Measurements from ENCODE around the gene MIEF1.

The MIEF1 gene

DNA sequence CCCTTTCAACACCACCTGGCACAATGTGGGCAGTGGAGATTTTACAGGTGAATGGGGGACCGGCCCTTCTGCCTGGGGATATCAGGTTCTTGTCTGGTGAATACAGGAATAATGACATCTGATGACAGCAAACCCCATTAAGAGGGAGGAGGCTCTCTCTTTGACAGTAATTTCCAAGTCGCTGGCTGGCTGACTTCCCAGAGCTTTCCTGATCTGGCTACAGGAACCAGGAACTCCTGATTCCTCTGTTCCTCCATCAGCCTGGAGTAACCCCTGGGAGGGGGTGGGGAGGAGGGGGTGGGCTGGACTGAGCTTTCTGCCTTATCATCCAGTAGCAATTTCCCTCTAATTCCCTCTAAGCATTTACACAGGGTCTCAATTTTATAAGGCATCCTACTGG is 3.7 kb upstream of the MIEF1 start:
- Histone ChIP-seq H3K9ac (ENCODE audit: low read depth, low read length, poor library complexity) (no peak overlapping the region), H3K36me3 (replicated peaks in 1 of 2; ENCODE audit: control insufficient read depth in 2 of 2, insufficient read depth in 2 of 2, low read length in 2 of 2) (peaks cover 0 to under 1% of the 10 kb centered on the region in 2 donors), H3K79me1 (ENCODE audit: low read depth, low read length) (peaks cover 6% of the 10 kb centered on the region), H3K4me2 (ENCODE audit: insufficient read depth, low read length, poor library complexity, severe bottlenecking) (no peak overlapping the region), H2AFZ (ENCODE audit: low read length) (peak overlapping the region; percentile 69), H2AK5ac (ENCODE audit: low read depth, low read length) (no peak overlapping the region), H3K4me1 (ENCODE audit: control insufficient read depth in 2 of 2, insufficient read depth in 1 of 2, low read depth in 1 of 2, low read length in 2 of 2) (peaks cover 16 to 20% of the 10 kb centered on the region in 2 donors), H3K9me3 (replicated peaks in 1 of 2; ENCODE audit: control insufficient read depth in 2 of 2, insufficient read depth in 1 of 2, low read depth in 1 of 2, low read length in 2 of 2) (no peaks in the 10 kb centered on the region), H3K27me3 (ENCODE audit: control insufficient read depth in 3 of 3, insufficient read depth in 3 of 3, low read depth in 1 of 3, low read length in 3 of 3) (no peaks in the 10 kb centered on the region), H3K27ac (replicated peaks; ENCODE audit: low read length) (no peak overlapping the region), H4K91ac (ENCODE audit: low read depth, low read length, poor library complexity) (no peak overlapping the region), H2BK120ac (ENCODE audit: low read depth, low read length) (no peak overlapping the region), H3K4me3 (ENCODE audit: low read length in 2 of 2) (no peak overlapping the region), H2BK12ac (ENCODE audit: low read length) (no peak overlapping the region), H4K8ac (ENCODE audit: low read depth, low read length) (no peak overlapping the region), H3K14ac (ENCODE audit: low read length) (no peak overlapping the region), H3K23ac (ENCODE audit: low read depth, low read length, poor library complexity) (no peak overlapping the region), H2BK15ac (ENCODE audit: low read length) (no peak overlapping the region), H3K18ac (ENCODE audit: low read length) (no peak overlapping the region), H3K4ac (ENCODE audit: low read length) (no peak overlapping the region), H2BK5ac (ENCODE audit: low read length) (no peak overlapping the region)
- no CpG with 5 or more reads among the region's 2 CpGs for WGBS, 2 donors (ENCODE audit: extremely low coverage in 2 of 2, insufficient read length in 2 of 2, insufficient replicate concordance in 1 of 2)
- DNase-seq (ENCODE audit: low spot score): no peak

DNA sequence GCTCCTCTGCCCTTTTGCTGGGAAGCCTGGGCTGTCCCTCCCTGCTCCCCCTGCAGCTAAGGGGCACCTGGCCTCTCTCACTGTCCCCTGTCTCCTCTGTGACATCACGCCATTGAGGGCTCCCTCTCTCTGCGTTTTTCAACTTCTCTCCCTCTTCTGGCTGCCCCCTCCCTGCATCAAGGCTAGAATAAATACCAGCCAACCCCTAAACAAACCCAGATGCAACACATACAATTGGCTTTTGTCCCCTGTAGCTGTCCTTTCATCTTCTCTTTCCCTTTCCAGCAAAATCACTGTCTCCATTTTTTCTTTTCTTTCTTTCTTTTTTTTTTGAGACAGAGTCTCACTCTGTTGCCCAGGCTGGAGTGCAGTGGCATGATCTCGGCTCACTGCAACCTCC is 3.3 kb upstream of the MIEF1 start:
- H3K9me3 ChIP-seq (replicated peaks in 1 of 2; ENCODE audit: control insufficient read depth in 2 of 2, insufficient read depth in 1 of 2, low read depth in 1 of 2, low read length in 2 of 2): no peaks in the 10 kb centered on the region
- no peaks in the 10 kb centered on the region for H3K27me3 ChIP-seq (ENCODE audit: control insufficient read depth in 3 of 3, insufficient read depth in 3 of 3, low read depth in 1 of 3, low read length in 3 of 3)
- peaks cover 2 to 5% of the 10 kb centered on the region in 2 donors for H3K36me3 ChIP-seq (replicated peaks in 1 of 2; ENCODE audit: control insufficient read depth in 2 of 2, insufficient read depth in 2 of 2, low read length in 2 of 2)
- DNase-seq (ENCODE audit: low spot score): no peak
- H3K79me1 ChIP-seq (ENCODE audit: low read depth, low read length): peaks cover 6% of the 10 kb centered on the region
- H3K4ac ChIP-seq (ENCODE audit: low read length): no peak overlapping the region
- no peak overlapping the region for H2BK120ac ChIP-seq (ENCODE audit: low read depth, low read length)
- no peak overlapping the region for H3K4me3 ChIP-seq (ENCODE audit: low read length in 2 of 2)
- peaks cover 16 to 20% of the 10 kb centered on the region in 2 donors for H3K4me1 ChIP-seq (ENCODE audit: control insufficient read depth in 2 of 2, insufficient read depth in 1 of 2, low read depth in 1 of 2, low read length in 2 of 2)
- no peak overlapping the region for H2BK12ac ChIP-seq (ENCODE audit: low read length)
- no peak overlapping the region for H4K8ac ChIP-seq (ENCODE audit: low read depth, low read length)
- H3K23ac ChIP-seq (ENCODE audit: low read depth, low read length, poor library complexity): no peak overlapping the region
- H4K91ac ChIP-seq (ENCODE audit: low read depth, low read length, poor library complexity): no peak overlapping the region
- no peak overlapping the region for H3K27ac ChIP-seq (replicated peaks; ENCODE audit: low read length)
- WGBS, 2 donors (ENCODE audit: extremely low coverage in 2 of 2, insufficient read length in 2 of 2, insufficient replicate concordance in 1 of 2): no CpG with 5 or more reads among the region's 3 CpGs
- no peak overlapping the region for H2BK5ac ChIP-seq (ENCODE audit: low read length)
- no peak overlapping the region for H2BK15ac ChIP-seq (ENCODE audit: low read length)
- H3K4me2 ChIP-seq (ENCODE audit: insufficient read depth, low read length, poor library complexity, severe bottlenecking): no peak overlapping the region
- H3K14ac ChIP-seq (ENCODE audit: low read length): no peak overlapping the region
- H3K9ac ChIP-seq (ENCODE audit: low read depth, low read length, poor library complexity): no peak overlapping the region
- H2AFZ ChIP-seq (ENCODE audit: low read length): peak overlapping the region; percentile 69
- H2AK5ac ChIP-seq (ENCODE audit: low read depth, low read length): no peak overlapping the region
- H3K18ac ChIP-seq (ENCODE audit: low read length): peak overlapping the region; percentile 85

DNA sequence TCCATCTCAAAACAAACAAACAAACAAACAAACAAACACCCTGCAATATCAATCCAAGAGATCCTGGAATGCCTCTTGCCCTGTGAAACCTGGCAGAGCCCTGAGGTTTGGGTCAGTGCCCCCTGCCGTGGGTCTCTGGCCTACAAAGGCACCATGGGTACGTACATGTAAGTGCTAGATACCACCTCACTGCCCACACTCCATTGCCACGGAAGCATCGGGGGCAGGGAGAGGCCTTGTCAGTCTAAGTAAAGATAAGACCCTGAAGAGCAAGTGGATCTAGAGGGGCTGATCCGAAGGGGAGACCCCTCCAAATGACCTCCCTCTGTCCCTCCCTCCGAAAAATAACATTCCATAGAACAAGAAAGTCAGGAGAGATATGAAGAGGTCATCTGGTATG is 2.0 kb upstream of the MIEF1 start:
- Histone ChIP-seq H3K27ac (replicated peaks; ENCODE audit: low read length) (no peak overlapping the region), H3K9me3 (replicated peaks in 1 of 2; ENCODE audit: control insufficient read depth in 2 of 2, insufficient read depth in 1 of 2, low read depth in 1 of 2, low read length in 2 of 2) (no peaks in the 10 kb centered on the region), H3K79me1 (ENCODE audit: low read depth, low read length) (peaks cover 6% of the 10 kb centered on the region), H2BK15ac (ENCODE audit: low read length) (no peak overlapping the region), H3K18ac (ENCODE audit: low read length) (no peak overlapping the region), H3K4me2 (ENCODE audit: insufficient read depth, low read length, poor library complexity, severe bottlenecking) (no peak overlapping the region), H2AK5ac (ENCODE audit: low read depth, low read length) (no peak overlapping the region), H3K4me3 (ENCODE audit: low read length in 2 of 2) (no peak overlapping the region), H4K91ac (ENCODE audit: low read depth, low read length, poor library complexity) (no peak overlapping the region), H2AFZ (ENCODE audit: low read length) (no peak overlapping the region), H3K27me3 (ENCODE audit: control insufficient read depth in 3 of 3, insufficient read depth in 3 of 3, low read depth in 1 of 3, low read length in 3 of 3) (no peaks in the 10 kb centered on the region), H2BK5ac (ENCODE audit: low read length) (no peak overlapping the region), H2BK120ac (ENCODE audit: low read depth, low read length) (no peak overlapping the region), H3K14ac (ENCODE audit: low read length) (no peak overlapping the region), H3K9ac (ENCODE audit: low read depth, low read length, poor library complexity) (no peak overlapping the region), H3K4ac (ENCODE audit: low read length) (no peak overlapping the region), H3K36me3 (replicated peaks in 1 of 2; ENCODE audit: control insufficient read depth in 2 of 2, insufficient read depth in 2 of 2, low read length in 2 of 2) (peaks cover 11 to 18% of the 10 kb centered on the region in 2 donors), H4K8ac (ENCODE audit: low read depth, low read length) (no peak overlapping the region), H3K23ac (ENCODE audit: low read depth, low read length, poor library complexity) (no peak overlapping the region), H3K4me1 (ENCODE audit: control insufficient read depth in 2 of 2, insufficient read depth in 1 of 2, low read depth in 1 of 2, low read length in 2 of 2) (peaks cover 16 to 20% of the 10 kb centered on the region in 2 donors), H2BK12ac (ENCODE audit: low read length) (no peak overlapping the region)
- DNase-seq (ENCODE audit: low spot score): no peak
- no CpG with 5 or more reads among the region's 6 CpGs for WGBS, 2 donors (ENCODE audit: extremely low coverage in 2 of 2, insufficient read length in 2 of 2, insufficient replicate concordance in 1 of 2)

DNA sequence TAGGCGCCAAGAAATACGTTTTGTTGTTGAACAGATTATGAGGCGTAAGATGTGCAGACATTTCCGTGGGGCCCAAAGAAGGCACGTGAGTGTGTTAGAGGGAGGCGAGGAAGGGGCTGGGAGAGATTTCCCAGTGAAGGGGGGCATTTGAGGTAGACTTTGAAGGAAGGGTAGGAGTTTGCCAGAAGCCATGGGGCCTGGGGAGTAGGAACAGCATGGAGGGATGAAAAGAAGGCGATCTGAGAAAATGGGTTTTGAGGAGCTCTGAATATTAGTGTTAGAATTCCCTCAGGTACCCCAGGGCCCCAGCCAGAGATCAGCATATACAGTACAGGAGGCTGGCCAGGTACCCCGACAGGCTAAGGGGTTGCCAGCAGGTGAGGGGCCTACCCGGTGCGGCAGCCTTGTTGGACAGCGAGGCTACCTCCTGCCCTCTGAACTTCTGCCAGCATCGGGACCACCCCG is 414 bp upstream of the MIEF1 start:
- WGBS, 2 donors (ENCODE audit: extremely low coverage in 2 of 2, insufficient read length in 2 of 2, insufficient replicate concordance in 1 of 2): no CpG with 5 or more reads among the region's 13 CpGs
- Histone ChIP-seq H2BK12ac (ENCODE audit: low read length) (peak overlapping the region; percentile 98), H3K9me3 (replicated peaks in 1 of 2; ENCODE audit: control insufficient read depth in 2 of 2, insufficient read depth in 1 of 2, low read depth in 1 of 2, low read length in 2 of 2) (no peaks in the 10 kb centered on the region), H2AFZ (ENCODE audit: low read length) (peak overlapping the region; percentile 88), H3K27ac (replicated peaks; ENCODE audit: low read length) (no peak overlapping the region), H2AK5ac (ENCODE audit: low read depth, low read length) (no peak overlapping the region), H3K79me1 (ENCODE audit: low read depth, low read length) (peaks cover 9% of the 10 kb centered on the region), H3K4me2 (ENCODE audit: insufficient read depth, low read length, poor library complexity, severe bottlenecking) (peak overlapping the region; percentile 85), H3K9ac (ENCODE audit: low read depth, low read length, poor library complexity) (peak overlapping the region; percentile 76), H3K4me1 (ENCODE audit: control insufficient read depth in 2 of 2, insufficient read depth in 1 of 2, low read depth in 1 of 2, low read length in 2 of 2) (peaks cover 14 to 20% of the 10 kb centered on the region in 2 donors), H2BK5ac (ENCODE audit: low read length) (peak overlapping the region; percentile 56), H3K27me3 (ENCODE audit: control insufficient read depth in 3 of 3, insufficient read depth in 3 of 3, low read depth in 1 of 3, low read length in 3 of 3) (no peaks in the 10 kb centered on the region), H4K91ac (ENCODE audit: low read depth, low read length, poor library complexity) (no peak overlapping the region), H3K18ac (ENCODE audit: low read length) (peak overlapping the region; percentile 86), H2BK15ac (ENCODE audit: low read length) (peak overlapping the region; percentile 83), H3K36me3 (replicated peaks in 1 of 2; ENCODE audit: control insufficient read depth in 2 of 2, insufficient read depth in 2 of 2, low read length in 2 of 2) (peaks cover 21 to 33% of the 10 kb centered on the region in 2 donors), H3K4ac (ENCODE audit: low read length) (no peak overlapping the region), H3K23ac (ENCODE audit: low read depth, low read length, poor library complexity) (peak overlapping the region; percentile 51), H3K4me3 (ENCODE audit: low read length in 2 of 2) (peak overlapping the region; percentile 81 to 95), H3K14ac (ENCODE audit: low read length) (no peak overlapping the region), H2BK120ac (ENCODE audit: low read depth, low read length) (no peak overlapping the region), H4K8ac (ENCODE audit: low read depth, low read length) (peak overlapping the region; percentile 52)
- DNase-seq (ENCODE audit: low spot score): no peak

Data from neuronal stem cell (in vitro differentiated cells).